GM12875 (cell line): ENCODE results near the gene LILRA2.

Experiments
- H3K4me3 ChIP-seq: one replicate; pipeline ENCODE4 v1.5.1; 2011; ENCODE audit warnings: low read depth, low read length, control low read depth
- CTCF ChIP-seq: IDR thresholded peaks from 2 replicates; pipeline ENCODE4 v1.5.1; 2011; ENCODE audit warnings: low read depth, mild to moderate bottlenecking, control low read depth, inconsistent platforms, low read length, moderate library complexity, borderline replicate concordance; ENCODE audit not compliant: insufficient read depth

LILRA2 gene

GRCh38 chr19:54551950-54552912, 21.4 kb upstream of the LILRA2 start:
- peak overlapping the region; percentile 38 for H3K4me3 ChIP-seq
- no peak for TF ChIP-seq CTCF

DNA sequence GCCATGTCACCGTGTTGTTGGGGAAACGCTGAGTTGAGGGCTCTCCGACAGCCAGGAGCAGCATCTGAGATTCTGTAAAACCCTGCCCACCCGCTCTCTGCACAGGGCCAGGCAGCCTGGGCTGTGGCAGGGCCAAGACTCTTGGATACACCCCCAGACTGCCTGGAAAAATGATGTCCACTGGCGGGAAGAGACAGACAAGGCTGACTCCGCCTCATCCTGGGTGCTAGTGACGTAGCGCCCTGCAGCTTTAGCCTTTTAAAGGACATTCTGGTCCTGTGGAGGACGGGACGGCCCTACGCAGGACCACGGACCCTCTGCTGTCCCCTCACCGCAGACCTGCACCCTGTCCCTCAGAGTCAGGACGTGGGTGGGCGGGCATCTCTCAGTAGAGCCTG, 20.7 kb upstream of the LILRA2 start:
- no peak for TF ChIP-seq CTCF
- no peak overlapping the region for H3K4me3 ChIP-seq

DNA sequence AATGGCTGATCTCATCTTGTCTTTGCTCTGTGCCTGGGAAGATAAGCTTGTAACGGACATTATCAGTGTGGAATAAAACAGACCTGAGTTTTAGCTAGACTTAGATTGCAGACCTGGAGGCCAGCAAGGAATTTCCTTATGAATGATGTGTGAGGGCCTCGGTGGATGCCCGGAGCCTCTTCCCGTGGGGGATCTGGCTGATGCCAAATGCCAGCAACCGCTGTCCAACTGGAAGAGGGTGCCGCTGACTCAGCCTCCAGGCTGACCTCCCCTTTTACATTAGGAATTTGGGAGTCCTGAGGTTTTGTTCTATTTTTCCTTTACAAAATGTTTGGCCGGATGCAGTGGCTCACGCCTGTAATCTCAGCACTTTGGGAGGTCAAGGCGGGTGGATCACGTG, 19.6 kb upstream of the LILRA2 start:
- no peak for TF ChIP-seq CTCF
- no peak overlapping the region for H3K4me3 ChIP-seq

GRCh38 chr19:54554896-54555295, 18.7 kb upstream of the LILRA2 start:
- H3K4me3 ChIP-seq, result no peak overlapping the region
- TF ChIP-seq CTCF, result no peak

- no peak for TF ChIP-seq CTCF
- H3K4me3 ChIP-seq, result no peak overlapping the region
Observed at GRCh38 chr19:54556194-54556593, 17.4 kb upstream of the LILRA2 start.

- no peak for TF ChIP-seq CTCF
- no peak overlapping the region for H3K4me3 ChIP-seq
Observed at GRCh38 chr19:54558339-54558738, 15.3 kb upstream of the LILRA2 start.

DNA sequence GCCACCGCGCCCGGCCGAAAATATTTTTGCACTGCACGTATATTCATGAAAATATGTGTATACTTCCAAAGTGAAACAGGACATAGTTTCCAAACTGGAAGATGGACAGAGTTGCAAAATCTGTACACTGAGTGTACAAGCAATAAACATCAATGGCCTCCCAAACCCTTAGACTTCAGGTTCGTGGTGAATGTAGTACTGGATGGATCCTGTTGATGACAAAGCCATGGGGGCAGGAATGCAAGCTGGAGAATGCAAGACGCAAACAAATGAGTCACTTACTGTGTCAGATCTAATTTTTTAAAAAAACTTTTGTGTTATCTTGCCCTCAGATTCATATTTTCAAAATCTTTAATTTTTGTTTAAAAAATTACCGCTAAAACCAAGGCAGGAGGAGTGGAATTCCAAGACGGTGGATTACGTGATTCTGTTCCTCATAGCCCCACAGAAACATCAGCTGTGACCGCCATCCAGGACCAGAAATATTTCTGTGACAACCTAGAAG, 12.7 kb upstream of the LILRA2 start:
- no peak for TF ChIP-seq CTCF
- no peak overlapping the region for H3K4me3 ChIP-seq
